GM10847 (cell line): Measurements from ENCODE around the gene MTAP.

ENCODE experiments used
- POLR2A ChIP-seq: IDR thresholded peaks from 2 replicates; pipeline ENCODE4 v1.6.1; 2011; ENCODE audit not compliant: insufficient read length; ENCODE audit errors: extremely low read depth

The MTAP gene

DNA sequence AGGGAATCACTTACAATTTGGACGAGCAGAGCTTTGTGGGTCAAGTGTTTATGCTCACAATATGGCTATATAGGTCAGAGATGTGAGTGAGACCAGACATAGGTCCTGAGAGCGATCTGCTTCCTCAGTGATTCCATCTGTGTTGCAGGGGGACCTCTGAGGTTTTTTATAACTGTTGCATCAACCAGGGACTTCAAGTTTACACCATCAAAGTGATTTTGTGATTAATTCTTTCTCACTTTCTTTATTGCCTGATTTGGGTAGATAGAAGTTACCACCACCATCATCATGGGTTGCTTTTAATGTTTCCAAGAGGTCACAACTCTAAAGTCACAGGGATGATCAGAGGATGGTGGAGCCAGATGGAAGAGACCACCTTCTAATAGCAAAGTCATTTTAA is 7.0 kb upstream of the MTAP start:
- no peak for TF ChIP-seq POLR2A

DNA sequence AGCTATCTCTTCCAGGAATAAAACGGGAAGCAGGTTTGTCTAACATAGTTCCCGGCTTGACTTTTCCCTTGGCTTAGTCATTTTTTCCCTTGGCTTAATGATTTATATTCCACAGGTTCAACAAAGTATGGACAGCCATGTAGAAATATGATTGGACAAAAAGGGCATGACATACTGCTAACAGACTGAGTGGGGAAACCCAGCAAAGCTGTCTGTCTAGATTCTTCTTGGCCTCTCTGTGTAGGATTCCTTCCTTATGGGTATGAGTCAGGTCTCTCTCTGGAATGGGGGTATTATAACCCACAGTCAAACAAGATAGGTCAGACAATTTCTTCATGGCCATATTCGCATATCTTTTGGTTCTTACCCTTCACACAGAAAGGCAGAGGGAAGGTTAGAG is 5.7 kb upstream of the MTAP start:
- TF ChIP-seq POLR2A = no peak

DNA sequence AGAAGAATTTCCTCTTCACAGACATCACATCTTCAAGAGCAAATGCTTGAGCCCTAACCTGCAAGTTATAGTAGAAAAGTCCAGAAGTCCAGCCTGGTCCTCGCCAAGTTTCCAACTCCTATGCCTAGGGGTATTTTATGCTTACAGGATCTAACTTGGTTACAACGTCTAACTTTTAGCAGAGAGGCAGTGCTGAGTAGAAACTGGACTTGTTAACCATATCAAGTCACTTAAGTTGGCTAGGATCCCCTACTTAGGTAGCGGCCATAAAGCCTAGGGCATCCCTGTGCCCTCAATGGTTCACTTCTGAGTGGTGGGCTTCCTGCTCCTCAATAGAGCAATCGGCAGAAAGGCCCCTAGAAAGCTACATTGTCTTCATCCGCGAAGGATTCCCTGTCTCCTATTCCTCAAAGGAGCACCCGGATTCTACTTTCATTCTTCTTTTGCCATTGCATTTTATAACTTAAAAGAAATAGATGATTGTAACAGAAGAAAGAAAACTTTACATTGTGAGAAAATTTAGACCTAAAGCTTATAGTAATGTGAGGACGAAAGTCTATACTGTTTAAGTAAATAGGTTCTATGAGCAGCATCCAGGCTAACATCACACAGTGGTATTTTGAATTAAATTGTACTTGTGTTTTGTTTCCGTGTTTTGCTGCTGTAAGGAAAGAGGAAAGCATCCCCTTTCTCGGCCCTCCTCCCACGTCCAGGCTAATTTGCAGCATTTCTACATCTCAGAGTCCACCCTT is 1.3 kb upstream of the MTAP start:
- TF ChIP-seq POLR2A = no peak

DNA sequence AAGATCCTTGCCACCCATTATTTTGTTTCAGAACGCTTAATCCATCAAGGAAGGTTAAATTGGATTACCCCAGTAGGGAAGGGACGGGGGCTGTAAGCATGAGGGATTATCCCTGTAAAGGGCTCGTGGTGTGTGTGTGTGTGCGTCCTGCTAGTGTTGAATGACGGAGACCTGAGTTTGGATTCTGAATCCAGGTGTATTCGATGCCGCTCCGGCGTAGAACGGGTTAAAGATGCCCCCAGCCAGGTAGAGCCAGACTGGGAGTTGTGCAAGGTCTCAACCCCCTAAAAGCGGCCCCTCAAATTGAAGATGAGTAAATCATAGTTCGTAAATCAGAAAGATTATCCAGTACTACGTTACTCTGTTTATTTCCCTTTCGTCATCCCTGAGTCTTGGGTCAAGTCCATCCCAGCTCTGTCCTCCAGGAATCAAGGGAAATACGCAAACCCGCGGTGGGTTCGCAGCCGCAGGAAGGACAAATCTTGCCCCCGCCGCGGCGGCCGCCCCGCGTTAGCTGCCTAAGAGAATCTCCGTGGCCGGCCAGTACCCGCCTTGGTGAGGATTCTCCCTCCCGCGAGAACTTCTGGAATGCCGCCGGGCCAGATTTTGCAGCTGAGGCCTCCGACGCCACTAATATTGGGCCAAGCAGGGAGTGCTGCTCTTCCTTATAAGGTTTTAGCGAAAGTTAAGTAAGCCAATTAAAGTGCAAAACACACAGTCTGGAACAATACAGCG is 586 bp upstream of the MTAP start:
- TF ChIP-seq POLR2A = no peak

DNA sequence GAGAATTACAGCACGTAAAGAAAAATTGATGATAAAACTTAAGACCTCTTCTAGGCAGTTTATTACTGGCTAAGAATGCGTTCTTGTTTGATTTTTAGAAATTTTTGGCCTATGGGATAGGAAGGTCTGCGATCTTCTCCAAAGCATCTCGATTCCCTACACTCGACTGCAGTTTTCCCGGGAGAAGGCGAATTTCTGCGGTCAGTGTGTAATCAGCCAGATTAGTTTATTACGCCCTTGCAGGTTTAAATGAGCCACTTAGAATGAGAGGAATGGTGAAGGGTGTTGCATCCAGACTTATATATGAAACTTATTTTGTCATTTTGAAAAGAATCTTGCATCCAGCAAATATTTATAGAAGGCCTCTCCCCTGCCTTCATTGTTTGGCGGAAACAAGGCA is 1.2 kb downstream of the MTAP start:
- no peak for TF ChIP-seq POLR2A

DNA sequence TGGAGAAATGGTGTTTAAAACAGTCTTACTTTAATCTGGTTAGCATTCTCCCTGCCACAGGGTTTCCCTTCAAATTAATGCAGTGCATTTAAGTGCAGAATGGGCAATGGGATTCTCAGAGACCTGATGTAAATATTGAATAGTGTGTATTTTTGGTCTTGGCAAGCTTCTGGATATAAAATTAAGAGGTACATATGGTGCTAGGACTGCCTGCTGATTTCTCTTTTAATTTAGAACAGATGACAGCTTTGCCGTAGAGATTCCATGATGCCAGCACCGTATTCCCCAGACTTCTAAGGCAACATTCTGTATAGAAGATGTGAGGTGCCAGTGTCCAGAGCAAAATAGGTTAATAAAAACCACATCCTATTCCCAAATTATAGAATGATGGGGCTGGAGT is 1.9 kb downstream of the MTAP start:
- no peak for TF ChIP-seq POLR2A

DNA sequence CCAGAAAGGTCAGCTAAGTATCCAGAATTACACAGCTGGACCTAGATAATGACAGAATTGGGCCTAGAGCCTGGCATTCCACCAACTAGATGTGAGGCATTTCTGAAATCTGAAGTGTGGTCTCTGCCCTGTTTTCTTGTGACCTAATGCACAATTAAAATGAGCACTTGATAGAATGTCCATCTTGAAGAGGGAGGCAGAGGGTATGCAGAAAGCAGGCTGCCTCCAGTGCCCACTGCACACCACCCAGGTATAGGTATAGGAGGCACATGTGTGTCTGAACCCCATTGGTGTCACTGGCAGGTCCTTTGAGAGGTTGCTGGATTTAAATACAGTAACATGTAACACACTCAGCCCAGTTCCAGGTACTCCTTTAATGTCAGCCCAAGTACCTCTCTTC is 2.4 kb downstream of the MTAP start:
- TF ChIP-seq POLR2A = no peak

DNA sequence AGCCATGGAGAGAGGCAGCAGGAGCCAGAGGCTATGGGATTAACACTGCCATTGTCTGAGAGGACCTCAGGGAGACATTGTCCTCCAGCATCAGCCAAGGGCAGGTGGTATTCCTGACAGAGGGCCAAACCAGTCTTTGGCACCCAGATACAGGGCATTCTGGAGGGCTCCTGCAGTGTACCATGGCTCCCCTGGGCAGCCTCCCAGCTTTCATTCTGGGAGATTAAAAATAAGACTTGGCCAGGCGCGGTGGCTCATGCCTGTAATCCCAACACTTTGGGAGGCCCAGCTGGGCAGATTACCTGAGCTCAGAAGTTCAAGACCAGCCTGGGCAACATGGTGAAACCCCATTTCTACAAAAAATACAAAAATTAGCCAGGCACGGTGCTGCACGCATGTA is 4.2 kb downstream of the MTAP start:
- TF ChIP-seq POLR2A = no peak

DNA sequence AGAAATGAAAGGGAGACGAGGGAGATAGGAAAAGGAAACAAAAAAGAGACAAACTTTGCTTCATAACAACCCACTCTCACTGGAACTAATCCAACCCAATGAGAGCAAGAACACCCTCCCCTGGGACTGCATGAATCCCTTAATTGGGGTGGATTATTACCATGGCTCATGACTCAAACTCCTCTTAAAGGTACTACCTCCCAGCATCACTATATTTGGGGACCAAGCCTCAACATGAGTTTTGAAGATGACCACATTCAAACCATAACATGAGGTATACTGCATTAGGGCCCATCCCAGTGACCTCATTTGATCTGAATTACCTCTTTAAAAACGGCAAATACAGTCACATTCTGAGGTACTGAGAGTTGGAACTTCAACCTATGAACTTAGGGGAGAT is 8.0 kb downstream of the MTAP start:
- TF ChIP-seq POLR2A = no peak

DNA sequence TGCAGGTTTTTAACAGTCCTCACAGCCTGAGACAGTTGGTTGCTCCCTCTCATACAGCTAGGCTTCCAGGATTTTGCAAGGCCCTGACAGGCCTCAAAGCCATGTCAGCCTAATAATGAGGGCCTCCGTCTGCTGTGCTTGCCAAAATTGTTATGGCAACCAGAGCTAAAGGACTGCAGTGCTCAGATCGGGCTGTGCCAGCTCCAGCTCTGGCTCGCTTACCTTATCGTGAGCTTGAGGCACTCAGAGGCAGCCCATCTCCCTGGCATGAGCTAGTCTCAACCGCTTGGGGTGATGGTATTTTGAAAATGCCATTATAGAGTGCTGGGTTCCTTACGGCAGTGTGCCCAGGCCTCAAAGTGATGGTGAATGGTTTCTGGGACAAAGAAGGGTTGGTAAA is 8.4 kb downstream of the MTAP start:
- no peak for TF ChIP-seq POLR2A

DNA sequence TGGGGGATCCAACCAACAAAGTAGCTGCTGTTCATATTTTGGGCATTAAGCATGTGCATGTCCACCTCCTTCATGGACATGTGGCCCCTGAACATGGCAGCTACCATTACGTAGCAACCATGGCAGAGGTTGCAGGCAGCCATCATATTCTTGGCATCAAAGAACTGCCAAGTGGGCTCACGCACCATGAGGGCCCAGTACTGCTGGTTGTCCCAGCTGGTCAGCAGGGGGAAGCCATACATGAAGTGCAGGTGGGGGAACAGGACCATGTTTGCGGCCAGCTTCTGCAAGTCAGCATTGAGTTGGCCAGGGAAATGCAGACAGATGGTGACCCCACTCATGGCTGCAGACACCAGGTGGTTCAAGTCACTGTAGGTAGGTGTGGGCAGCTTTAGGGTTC is 9.5 kb downstream of the MTAP start:
- no peak for TF ChIP-seq POLR2A

DNA sequence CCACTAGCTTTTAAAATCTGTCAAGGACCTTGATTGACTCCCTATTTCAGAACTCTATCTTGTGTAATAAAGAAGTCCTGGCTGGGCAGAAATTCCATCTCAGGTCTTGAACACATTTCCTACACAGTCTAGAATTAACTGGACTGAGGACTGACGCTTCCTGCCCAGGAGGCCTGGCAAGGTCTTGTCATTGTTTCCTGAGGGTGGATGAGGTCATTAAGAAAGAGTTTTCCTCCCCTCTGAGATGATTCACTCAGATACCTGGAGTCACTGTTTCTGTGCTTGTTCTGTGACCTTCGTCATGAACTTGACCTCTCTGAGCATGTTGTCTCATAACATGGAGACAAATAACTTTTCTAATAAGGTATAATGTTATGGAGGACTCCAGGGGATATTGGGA is 10.0 kb downstream of the MTAP start:
- TF ChIP-seq POLR2A = no peak

DNA sequence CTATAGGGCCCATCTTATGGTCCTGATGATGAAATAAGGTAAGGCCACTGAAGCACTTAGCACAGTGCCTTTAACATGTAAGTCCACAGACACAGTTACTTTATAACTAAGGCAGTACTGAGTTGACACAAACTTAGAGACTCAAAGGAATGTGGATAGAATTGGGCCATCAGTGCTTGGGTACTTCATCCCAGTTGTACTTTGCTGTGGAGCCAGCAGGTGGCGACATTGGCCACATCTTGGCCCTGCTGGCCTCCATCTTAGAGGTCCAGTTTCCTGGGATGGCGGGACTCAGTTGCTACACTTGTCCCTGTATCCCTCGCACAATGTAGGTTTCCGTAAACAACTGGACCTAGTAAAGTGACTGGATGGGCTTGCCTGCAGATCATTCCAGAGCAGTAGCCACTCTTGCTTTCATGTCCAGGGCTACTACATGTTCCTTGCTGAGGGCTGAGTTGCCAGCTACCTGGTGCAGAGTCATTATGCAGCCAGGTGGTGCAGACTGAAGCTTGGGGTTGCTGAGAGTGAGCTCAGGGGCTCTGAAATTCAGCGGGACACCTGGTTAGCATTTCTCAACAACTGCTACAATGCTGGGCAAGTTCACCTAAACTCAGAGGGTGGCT is 10.6 kb downstream of the MTAP start:
- TF ChIP-seq POLR2A = no peak

DNA sequence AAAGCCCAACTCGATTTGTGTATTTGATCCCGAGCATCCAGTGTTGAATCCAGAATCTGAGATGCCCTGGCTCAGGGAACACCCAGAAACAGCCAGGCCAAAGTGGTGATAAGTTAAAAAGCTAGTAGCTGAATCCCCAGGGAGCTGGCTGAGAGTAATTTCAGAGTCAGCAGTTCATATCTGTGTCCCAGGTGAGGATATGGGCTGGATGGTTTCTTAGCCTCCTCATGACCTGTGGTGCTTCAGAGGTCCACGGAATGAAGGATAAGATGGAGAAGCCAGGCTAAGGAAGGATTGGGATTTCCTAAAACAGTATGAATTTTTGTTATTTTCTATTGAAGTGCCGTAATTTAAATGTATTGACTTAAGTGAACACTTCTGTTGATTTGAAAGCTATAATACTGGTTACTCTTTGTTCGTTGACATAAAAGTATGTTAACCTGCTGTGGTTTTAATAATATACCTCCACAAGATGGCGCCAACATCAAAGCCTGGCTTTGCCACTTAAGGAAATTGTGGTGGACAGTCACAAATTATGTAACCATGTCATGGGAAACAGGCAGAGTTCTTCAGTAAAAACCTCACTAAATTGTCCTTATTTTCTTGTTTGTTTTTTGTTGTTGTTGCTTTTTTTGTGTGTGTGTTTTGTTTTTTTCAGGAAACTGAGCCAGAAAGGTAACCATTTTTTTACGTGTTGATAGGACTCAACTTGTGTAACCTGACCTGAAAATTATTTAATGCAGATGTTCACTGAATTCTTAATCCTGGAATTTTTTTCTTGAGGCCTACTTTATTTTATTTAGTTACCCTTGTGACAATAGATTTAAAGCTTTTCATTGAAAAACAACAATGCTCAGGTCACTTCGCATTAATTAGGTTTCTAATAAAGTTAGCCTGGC is 11.4 kb downstream of the MTAP start:
- TF ChIP-seq POLR2A = no peak

DNA sequence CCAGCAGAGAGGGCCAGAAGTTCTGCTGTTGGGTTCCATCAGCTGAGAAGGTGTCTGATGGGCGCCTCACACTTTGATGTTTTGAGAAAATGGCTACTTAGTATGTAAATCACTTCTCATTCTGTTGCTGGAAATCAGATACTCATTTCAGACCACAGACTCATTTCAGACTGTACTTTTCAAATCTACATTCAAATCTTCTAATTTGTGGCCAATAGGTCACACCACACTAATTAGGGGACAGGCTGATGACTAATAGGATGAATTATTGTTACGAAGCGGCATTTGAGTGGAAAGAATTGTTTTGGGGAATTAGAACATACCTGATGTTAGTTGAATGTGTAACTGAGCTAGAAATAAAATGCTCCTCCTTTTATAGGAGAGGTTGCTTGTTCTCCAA is 13.2 kb downstream of the MTAP start:
- no peak for TF ChIP-seq POLR2A
